Hematopoietic multipotent progenitor cell treated with erythropoietin and hydrocortisone succinate and interleukin-3 and kit ligand, for 8 days (in vitro differentiated cells): ENCODE results near the gene CDC5L.
"Not testable (repeated sequence)": the region's sequence is repeated elsewhere in the genome, so short reads cannot be mapped to it uniquely, and the experiment has no call there.

Experiments
- DNase-seq: peaks from one replicate; pipeline ENCODE4 v3.0.0-alpha.2; 2015

CDC5L gene

DNA sequence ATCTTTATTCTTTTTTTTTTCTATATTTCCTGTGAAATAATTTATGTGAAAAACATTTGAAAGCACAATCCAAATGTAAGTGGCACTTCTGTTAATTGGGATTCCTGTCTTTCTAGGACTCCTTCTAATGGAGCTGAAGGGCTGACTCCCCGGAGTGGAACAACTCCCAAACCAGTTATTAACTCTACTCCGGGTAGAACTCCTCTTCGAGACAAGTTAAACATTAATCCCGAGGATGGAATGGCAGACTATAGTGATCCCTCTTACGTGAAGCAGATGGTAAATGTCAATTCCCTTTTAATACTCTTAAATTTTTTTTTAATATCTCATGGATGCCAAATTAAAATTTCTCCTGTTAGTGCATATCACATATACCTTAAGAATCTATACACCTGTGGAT lies 35.0 kb downstream of the CDC5L start:
- DNase-seq: no peak

DNA sequence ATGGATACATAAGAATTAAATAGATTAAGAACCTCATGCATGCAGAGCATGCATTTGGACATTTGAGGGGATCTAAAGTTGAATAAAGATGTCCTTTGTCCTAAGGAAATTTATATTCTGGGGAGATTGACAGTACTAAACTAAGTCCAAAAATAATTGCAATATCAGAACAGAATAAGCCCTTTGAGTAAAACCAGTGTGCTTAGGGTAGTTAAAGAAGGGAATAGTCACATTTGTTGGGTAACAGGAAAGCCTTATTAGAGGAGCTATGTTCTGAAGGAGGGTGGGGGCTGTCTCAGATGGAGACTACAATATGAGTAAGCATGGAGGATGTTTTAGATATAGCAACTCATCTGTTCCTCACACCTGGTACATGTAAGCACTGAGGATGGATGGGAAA lies 35.8 kb downstream of the CDC5L start:
- no peak for DNase-seq

DNA sequence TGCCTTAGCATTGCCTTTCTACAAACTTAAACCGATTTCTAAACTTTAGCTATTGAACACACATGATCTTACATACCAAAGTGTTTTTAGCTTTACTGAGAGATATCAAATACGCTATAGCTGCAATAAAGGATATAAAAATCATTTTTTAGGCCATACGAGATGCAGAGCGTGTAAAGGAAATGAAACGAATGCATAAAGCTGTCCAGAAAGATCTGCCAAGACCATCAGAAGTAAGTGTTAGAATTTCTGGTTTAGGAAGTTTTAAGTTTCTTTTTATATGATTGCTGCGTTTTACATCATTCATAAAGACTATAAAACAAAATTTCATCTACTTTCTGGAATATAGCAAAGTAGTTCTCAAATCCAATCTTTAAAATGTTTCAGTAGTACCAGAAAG lies 38.4 kb downstream of the CDC5L start:
- no peak for DNase-seq

DNA sequence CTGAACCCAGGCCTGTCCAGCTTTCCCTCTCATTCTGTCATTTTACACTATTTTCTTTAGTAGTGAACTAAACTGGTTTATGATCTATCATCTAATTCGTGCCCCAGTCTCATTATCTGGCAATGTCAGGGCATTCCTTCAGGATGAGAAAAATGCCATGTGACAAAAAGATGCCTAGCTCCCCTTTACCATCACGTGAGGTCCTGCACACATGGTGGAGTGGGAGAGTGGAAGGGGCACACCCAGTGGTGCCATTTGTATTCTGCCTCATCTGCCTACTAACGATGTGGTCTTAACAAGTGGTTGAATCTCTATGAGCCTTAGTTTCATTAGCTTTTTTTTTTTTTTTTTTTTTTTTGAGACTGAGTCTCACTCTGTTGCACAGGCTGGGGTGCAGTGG lies 41.2 kb downstream of the CDC5L start:
- DNase-seq: no peak

DNA sequence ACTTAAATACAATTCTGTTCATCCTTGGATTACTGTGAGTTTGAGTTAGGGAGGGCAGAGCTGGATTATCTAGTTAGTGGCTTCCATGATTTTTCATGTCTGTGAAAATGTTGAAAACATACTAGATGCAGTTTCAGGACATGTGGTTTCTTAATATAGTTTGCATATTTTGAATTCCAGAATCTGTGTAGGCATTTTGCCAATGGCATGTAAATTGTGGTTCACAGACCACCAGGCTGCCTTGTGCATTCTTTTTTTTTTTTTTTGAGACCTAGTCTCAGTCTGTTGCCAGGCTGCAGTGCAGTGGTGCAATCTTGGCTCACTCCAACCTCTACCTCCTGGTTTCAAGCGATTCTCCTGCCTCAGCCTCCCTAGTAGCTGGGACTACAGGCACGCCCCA lies 42.8 kb downstream of the CDC5L start:
- DNase-seq: no peak

DNA sequence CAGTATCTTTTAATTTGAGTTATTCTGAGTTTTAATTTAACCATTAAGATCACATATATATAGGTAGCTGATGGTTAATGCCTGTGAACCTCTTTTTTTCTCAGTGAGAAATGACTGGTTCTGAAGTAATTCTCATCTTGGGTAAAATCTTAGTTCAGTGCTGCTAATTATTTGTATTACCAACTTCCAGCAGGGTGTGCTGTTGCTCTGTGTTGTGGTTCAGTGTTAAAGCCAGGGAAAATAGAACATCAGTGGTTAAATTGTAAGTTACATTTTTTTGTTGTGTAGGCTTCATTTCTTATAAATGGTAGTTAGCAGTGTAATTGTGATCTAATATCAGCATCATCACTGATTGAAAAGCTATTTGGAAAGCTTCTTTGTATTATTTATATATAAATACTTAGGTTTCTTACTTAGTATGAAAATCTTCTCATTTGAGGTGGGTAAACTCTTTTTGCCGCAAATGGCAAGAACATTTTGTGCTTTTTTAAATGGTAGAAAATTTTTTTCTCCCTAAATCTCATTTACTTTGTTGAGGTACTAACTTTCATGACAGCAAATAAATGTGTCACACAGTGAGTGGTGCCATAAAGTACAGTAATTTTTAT lies 43.7 kb downstream of the CDC5L start:
- peak; percentile 77 for DNase-seq

DNA sequence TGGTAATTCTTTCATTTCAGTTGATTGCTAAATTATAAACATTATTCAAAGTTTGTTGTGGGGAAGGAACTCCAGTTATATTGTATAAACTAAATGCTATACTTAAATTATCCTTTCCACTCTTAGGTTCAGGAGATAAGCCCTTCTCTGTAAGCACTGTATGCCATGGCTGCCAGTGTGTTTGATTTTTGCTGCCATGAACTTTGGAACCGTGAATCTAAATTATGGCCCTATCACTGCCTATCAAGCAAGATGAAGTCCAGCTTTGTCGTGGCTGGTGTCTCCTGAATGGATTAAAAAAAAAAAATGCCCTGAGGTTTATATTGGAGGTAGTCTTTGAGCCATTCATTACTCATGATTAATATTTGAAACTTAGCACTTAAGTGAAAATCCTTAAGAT lies 44.7 kb downstream of the CDC5L start:
- no peak for DNase-seq

DNA sequence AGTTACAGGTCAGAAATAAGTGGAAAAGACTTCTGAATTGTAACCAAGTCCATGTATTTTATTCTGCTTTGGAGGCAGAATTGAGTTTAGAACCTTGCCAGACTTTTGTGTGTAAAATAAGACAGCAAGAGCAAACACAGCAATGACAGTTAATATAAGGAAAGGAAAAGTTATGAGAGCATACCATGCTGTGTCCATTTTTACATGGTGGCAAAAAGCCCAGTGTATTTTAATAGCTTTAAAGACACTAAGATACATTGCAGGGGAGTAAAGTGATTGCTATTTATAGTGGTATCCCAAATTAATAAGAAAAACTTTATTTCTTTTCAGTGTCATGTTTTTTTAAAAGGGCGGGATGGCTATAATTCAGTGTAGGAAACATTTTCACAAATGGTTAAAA lies 45.2 kb downstream of the CDC5L start:
- no peak for DNase-seq

DNA sequence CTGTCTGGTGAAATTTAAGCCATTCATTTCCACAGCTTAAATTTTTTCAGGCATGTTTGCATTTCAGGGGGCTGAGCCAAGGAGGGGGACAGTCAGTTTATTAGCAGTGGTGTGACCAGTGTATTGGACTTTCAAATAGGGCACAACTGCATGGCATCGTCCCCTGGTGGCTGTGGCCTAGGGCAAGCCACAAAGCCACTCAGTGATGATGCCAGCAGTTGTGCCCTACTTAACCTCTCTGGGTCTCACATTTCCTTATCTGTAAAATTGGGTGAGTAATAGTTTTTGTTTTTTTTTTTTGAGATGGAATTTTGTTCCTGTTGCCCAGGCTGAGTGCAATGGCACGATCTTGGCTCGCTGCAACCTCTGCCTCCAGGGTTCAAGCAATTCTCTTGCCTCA lies 48.0 kb downstream of the CDC5L start:
- DNase-seq: no peak

DNA sequence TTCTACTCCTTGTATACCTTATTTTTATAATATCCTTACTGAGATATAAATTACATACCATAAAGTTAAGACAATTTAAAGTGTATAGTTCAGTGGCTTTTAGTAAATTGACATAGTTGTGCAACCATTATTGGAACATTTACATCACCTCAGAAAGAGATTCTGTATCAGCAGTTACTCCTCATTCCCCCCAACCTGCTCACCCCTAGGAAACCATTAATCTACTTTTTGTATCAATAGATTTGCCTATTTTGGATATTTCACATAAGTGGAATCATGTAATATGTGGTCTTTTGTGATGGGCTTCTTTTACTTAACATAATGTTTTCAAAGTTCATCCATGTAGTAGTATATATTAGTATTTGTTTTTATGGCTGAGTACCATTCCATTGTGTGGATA lies 51.3 kb downstream of the CDC5L start:
- DNase-seq: no peak

DNA sequence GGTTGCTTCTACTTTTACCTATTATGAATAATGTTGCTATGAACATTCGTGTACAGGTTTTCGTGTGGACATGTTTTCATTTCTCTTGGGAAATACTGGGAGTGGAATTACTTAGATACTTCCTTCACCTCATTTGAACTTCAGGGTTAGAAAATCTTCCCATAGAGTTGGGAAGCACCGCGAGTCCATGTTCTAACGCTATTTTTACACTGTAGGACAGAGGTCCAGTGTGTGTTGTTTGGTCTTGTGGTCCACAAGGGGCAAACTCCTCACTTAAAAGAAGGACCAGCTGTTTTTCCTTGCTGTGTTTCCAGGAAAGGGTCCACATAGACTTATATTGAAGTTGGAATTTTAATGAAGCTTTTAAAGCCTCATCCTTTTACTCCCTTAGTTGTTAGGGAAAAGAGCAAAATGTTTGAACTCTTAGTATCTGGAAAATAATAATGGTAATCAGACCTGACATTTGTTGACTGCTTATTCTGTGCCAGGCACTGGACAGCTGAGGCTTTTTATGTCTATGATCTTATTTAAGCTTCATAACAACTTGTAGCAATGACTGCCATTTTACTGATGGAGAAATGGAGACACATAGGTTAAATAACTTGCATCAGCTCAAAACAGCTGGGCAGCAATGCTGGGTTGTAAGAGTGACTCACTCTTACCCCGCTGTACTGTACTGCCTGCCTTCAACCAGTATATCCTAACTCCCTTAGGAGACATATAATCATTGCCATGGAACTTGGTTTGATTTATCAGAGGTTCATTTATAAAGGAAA lies 52.0 kb downstream of the CDC5L start:
- DNase-seq: peak; percentile 29

DNA sequence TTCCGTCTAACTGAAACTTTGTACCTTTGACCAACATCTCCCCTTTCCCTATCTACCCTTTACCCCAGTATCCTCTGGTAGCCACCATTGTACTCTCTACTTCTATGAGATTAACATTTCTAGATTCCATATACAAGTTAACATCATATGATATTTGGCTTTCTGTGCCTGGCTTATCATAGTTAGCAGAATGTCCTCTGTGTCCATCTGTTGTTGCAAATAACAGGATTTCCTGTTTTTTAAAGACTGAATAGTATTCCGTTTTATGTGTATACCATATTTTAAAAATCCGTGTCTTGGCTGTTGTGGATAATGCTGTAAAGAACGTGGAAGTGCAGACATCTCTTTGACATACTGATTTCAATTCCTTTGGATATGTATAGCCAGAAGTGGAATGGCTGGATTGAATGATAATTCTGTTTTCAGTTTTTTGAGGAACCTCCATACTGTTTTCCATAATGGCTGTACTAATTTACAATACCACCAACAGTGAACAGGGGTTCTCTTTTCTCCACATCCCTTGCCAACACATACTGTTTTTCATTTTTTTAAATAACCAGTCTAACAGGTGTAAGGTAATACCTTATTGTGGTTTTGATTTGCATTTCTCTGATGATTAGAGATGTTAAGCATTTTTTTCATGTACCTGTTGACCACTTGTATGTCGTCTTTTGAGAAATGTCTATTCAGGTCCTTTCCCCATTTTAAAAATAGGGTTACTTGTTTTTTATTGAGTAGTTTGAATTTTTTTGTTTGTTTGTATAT lies 53.8 kb downstream of the CDC5L start:
- DNase-seq: no peak

DNA sequence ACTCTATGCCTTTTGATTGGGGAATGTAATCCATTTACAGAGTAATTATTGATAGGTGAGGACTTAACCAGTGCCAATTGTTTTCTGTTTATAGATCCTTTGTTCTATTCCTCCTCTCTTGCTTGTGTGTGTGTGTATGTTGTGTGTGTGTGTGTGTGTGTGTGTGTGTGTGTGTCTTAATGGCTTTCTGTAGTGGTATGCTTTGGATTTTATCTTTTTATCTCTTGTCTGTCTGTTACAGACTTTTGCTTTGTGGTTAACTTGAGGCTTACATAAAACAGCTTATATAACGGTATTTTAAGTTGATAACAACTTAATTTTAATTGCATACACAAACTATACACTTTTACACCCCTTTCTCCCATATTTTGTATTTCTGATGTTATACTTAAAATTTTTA lies 54.7 kb downstream of the CDC5L start:
- peak; percentile 53 for DNase-seq

DNA sequence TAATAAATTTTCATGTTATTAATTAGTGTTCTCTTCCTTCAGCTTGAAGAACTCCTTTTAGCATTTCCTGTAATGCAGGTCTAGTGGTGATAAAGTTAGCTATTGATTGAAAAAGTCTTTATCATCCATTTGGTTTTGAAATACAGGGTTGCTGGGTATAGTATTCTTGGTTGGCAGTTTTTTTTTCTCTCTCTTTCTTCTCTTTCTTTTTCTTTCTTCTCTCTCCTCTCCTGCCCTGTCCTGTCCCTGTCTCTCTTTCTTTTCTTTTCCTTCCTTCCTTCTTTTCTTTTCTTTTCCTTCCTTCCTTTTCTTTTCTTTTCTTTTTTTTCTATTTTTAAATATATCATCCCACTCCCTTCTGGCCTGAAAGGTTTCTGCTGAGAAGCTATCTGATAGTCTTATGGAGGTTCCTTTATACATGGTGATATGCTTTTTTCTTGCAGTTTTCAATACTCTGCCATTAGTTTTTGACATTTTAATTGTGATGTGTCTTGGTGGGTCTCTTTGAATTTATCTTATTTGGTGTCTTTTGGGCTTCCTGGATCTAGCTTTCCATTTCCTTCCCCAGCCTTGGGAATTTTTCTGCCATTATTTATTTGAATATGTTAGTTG lies 55.4 kb downstream of the CDC5L start:
- no peak for DNase-seq

DNA sequence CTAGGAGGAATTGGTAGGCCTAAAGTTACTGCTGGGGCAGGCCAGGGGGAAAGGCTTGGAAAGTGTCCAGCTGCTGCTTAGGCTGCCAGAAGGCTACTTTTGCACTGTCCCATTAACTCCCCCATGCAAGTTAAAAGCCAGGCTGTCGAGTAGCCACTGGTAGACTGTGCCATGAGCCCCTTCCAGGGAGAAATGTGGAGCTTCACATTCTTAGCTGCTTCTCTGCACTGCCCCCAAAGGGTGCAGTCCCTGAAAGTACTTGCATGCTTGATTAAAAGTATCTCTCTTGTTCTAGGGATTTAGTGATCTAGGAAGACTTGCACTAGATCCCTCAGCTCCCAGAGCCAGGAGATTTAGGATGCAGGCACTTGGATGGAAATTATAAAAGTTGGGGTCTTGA lies 57.3 kb downstream of the CDC5L start:
- DNase-seq: no peak

DNA sequence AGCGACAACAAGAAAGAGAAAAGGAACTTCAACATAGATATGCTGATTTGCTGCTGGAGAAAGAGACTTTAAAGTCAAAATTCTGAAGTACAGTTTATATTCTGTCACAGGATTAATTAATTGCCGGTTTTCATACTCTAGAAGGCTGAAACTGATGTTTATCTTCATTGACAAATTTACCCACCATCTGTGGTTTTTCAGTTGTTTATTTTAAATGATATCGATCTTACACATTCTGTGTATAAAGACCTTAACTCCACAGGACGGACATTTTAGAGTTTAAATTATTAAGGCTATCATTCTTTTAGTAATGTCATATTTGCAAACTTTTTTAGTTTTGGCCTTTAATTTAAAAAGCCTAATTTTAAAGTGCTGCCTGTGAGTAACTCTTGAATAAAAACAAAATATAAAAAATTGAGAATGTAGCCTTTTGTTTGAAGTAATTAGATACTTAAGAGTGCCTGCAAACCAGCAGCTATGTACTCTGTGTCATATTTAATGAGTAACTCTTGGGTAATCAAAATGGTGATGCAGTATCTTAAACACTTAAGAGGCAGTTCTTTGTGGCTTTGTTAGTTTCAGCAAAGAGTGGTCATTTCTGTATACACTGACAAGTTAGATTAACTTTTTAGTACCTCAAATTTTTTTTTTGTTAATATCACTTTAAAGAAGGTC lies 59.3 kb downstream of the CDC5L start:
- no peak for DNase-seq

DNA sequence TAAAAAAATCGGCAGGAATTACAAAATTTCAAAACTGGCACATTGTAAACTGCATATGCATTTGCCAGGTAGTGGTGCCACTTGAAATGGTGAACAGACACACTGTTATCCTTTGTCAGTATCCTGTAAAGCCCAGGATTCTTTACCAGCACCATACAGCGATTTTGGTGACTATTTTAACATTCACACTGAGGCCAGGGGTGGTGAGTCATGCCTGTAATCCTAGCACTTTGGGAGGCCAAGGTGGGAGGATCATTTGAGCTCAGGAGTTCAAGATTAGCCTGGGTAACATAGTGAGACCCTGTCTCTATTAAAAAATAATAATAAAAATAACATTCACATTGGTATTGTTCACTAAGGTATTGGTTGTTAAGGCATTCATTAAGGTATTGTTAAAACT lies 61.7 kb downstream of the CDC5L start:
- DNase-seq: not testable (repeated sequence)

DNA sequence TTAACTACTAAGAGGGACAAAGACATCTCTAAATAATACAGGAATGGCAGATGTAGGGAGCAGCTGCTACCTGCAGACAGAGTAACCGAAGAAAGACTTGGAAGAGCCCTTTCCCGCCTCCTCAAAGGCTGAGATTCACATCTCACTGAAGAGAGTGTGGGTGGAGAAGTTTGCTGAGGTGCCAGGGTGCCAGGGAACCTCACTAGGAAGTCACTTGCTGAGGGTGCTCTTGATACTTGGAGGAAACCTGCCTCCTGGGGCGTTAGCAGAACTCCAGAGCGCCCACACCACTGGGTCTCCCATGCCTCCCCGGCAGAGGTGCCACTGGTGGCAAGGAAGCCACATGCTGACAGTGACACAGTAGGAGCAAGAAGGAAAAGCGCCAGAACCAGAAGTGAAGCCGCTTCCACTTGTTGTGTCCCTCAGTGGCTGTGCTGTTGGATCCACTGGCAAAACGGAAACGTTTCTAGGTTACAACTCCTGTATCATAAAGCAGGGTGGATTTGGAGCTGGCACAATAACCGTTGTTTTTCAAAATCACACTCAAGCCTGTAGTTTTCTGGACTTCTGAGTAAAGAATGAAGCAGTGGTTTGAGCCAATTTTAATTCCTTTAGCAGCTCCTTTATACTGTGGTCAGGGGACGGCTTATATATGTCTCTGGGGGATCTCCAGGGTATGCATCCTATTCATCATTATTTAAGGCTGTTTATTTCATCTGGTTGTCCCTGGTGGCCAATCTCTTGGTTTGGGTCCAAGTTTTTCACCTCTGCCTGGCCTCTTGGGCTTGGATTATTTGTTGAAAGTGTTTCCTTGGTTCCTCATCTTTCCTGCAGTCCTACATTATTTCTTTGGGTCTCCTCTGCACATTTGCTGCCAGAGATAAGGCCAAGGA lies 64.5 kb downstream of the CDC5L start:
- DNase-seq: no peak

DNA sequence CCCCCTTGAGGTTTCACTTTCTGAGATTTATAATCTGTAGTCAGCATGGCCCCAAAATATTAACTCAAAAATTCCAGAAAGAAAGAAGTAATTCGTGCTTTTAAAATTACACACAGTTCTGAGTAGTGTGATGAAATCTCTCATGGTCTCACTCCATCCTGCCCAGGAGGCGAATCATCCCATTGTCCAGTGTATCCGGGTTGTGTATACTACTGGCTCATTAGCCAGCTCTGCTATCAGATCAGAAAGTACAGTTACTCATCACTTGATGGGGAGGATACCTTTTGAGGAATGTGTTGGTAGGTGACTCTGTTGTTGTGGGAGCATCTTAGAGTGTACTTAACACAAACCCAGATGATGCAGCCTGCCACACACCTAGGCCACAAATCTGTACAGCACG lies 65.2 kb downstream of the CDC5L start:
- DNase-seq: no peak

DNA sequence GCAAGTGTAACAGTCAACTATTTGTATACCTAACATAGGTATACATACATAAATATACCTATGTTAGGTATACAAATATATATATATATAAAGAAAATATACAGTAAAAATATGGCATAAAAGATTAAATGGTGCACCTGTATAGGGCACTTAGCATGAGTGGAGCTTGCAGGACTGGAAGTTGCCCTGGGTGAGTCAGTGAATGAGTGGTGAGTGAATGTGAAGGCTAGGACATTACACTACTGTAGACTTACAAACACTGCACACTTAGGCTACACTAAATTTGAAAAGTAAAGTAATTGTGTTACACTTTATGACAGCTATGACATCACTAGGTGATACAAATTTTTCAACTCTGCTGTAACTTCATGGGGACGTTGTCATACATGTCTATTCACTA lies 65.6 kb downstream of the CDC5L start:
- no peak for DNase-seq

DNA sequence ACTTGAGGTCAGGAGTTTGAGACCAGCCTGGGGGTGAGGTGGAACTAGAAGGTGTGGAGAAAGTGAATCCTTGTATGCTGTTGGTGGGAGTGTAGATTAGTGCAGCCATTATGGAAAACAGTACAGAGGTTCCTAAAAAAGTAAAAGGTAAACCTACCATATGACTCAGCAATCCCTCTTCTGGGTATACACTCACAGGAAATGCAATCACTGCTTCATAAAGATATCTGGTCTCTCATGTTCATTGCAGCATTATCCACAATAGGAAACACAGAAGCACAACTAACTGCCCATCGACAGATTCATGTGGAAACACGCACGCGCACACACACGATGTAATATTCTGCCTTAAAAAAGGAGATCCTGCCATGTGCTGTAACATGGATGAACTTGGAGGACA lies 66.7 kb downstream of the CDC5L start:
- no peak for DNase-seq
